ENCODE results near the gene DDX10.

The DDX10 gene

DNA sequence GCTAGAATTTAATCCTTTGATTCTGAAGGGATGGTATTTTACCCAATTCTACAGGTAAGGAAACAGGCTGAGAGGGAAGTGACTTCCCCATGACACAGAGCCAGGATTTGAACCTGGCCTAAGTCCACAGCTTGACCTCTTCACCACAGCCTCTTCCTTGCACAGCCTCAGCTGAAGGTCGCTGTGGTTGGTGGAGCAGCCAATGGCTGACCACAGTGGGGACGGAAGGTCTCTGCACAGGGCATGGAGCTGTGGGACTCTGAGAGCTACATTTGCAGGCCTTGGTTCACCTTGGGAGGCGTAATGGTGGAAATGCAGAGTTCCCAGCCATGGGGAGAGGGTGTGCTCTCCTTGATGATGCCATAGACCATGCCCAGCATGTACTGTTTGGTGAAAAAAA is 295.0 kb downstream of the DDX10 start:
- no peaks in the 10 kb centered on the region for H3K9me3 ChIP-seq
- no peak overlapping the region for H3K27ac ChIP-seq
- H3K27me3 ChIP-seq: no peaks in the 10 kb centered on the region
- intact Hi-C loops (cut with DNase I; ENCODE audit: low total_unique reads): no loop called here
- TF ChIP-seq, protein P1, sequence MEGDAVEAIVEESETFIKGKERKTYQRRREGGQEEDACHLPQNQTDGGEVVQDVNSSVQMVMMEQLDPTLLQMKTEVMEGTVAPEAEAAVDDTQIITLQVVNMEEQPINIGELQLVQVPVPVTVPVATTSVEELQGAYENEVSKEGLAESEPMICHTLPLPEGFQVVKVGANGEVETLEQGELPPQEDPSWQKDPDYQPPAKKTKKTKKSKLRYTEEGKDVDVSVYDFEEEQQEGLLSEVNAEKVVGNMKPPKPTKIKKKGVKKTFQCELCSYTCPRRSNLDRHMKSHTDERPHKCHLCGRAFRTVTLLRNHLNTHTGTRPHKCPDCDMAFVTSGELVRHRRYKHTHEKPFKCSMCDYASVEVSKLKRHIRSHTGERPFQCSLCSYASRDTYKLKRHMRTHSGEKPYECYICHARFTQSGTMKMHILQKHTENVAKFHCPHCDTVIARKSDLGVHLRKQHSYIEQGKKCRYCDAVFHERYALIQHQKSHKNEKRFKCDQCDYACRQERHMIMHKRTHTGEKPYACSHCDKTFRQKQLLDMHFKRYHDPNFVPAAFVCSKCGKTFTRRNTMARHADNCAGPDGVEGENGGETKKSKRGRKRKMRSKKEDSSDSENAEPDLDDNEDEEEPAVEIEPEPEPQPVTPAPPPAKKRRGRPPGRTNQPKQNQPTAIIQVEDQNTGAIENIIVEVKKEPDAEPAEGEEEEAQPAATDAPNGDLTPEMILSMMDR (IDR thresholded peaks at IDR 0.05): no peak
- DNase-seq: no peak
- H3K4me1 ChIP-seq: no peaks in the 10 kb centered on the region
- H3K36me3 ChIP-seq: no peaks in the 10 kb centered on the region
- H3K4me3 ChIP-seq: no peak overlapping the region

GRCh38 chr11:108960501-108960900 is 295.6 kb downstream of the DDX10 start:
- DNase-seq: no peak
- intact Hi-C loops (cut with DNase I; ENCODE audit: low total_unique reads): no loop called here
- TF ChIP-seq, protein P1 (IDR thresholded peaks at IDR 0.05): no peak

DNA sequence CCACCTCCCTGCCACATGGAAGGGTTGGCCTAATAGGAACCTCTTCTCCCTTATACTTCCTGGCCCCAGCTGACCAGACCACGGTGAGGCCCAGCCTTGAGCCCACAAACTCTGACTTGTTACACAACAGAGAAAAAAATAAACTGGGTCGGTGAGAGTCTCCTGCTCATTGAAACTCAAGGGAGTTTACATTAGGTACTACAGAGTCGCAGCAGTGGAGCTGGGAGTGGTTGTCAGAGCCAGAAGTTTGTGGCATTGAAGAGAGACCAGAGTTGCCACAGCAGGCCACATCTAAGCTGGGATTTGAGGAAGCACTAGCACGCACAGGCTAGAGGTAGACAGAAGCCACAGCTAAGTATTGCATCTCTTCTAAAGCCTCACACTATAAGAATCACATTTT is 296.2 kb downstream of the DDX10 start:
- TF ChIP-seq, protein P1 (IDR thresholded peaks at IDR 0.05): no peak
- Histone ChIP-seq H3K36me3 (no peaks in the 10 kb centered on the region), H3K9me3 (no peaks in the 10 kb centered on the region), H3K4me3 (no peak overlapping the region), H3K27ac (no peak overlapping the region), H3K27me3 (no peaks in the 10 kb centered on the region), H3K4me1 (no peaks in the 10 kb centered on the region)
- no peak for DNase-seq
- intact Hi-C loops (cut with DNase I; ENCODE audit: low total_unique reads): no loop called here

More at GRCh38 chr11:108960501-108960900, 295.6 kb downstream of the DDX10 start:
- Histone ChIP-seq H3K4me3 (no peak overlapping the region), H3K9me3 (no peaks in the 10 kb centered on the region), H3K36me3 (no peaks in the 10 kb centered on the region), H3K27ac (no peak overlapping the region), H3K27me3 (no peaks in the 10 kb centered on the region), H3K4me1 (no peaks in the 10 kb centered on the region)

DNA sequence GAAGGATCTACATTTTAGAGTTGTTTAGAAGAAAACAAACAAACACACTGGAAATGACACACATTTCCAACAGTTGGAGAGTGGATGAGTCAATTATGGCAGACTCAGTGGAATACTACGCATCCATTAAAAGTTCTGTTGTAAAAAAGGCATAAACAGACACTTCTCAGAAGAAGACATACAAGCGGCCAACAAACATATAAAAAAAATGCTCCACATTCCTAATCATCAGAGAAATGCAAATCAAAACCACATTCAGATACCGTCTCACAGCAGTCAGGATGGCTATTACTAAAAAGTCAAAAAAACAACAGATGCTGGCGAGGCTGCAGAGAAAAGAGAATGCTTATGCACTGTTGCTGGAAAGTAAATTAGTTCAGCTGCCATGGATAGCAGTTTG is 298.2 kb downstream of the DDX10 start:
- intact Hi-C loops (cut with DNase I; ENCODE audit: low total_unique reads): no loop called here
- Histone ChIP-seq H3K27ac (no peak overlapping the region), H3K4me1 (peaks cover 0 to 11% (median 0%) of the 10 kb centered on the region in 4 donors), H3K27me3 (no peaks in the 10 kb centered on the region), H3K36me3 (no peaks in the 10 kb centered on the region), H3K4me3 (no peak overlapping the region), H3K9me3 (no peaks in the 10 kb centered on the region)
- TF ChIP-seq, protein P1 (IDR thresholded peaks at IDR 0.05): no peak
- DNase-seq: no peak

DNA sequence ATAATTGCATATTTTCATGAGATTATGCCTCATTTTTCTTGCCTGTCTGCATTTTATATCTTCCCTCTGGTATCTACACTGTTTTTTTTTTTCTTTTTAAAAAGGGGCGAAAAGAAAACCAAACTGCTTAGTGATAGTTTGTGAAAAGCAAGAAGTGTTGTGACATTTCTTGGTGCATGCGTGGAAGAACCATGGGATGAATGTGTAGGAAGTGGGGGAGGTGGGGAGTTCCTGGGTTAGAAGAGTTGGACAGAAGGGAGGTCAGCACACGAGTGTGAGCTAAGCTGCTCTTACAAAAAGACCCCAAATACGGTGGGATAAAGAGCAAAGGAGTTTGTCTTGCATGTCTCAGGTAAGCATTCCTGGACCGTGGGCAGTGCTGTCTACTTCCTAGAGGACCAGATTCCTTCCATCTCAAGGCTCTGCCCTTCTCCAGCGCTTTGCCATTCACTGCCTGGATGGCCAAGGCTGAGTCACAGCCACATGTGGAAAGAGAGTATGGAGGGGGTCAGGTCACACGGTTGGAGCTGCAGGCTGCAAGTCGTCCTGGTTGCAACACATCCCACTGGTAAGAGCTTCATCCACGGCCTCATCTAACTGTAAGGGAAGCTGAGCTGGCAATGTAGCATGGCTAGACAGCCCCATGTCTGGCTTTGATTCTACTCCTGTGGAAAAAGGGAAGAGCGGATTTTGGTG is 300.6 kb downstream of the DDX10 start:
- no peak for DNase-seq
- H3K27ac ChIP-seq: no peak overlapping the region
- H3K4me1 ChIP-seq: peaks cover 0 to 12% (median 0%) of the 10 kb centered on the region in 4 donors
- H3K36me3 ChIP-seq: no peaks in the 10 kb centered on the region
- H3K4me3 ChIP-seq: no peak overlapping the region
- H3K27me3 ChIP-seq: no peaks in the 10 kb centered on the region
- H3K9me3 ChIP-seq: no peaks in the 10 kb centered on the region
- intact Hi-C loops (cut with DNase I; ENCODE audit: low total_unique reads): no loop called here
- TF ChIP-seq, protein P1 (IDR thresholded peaks at IDR 0.05): no peak
